HG02938 (cell line): ENCODE results near the gene ZBED4.

Source experiments
- ATAC-seq: cut with Tn5 transposase; IDR thresholded peaks from one replicate; pipeline ENCODE4 v1.9.1; 2021; ENCODE audit warnings: mild to moderate bottlenecking, moderate library complexity; ENCODE audit not compliant: unreplicated experiment

The ZBED4 gene

DNA sequence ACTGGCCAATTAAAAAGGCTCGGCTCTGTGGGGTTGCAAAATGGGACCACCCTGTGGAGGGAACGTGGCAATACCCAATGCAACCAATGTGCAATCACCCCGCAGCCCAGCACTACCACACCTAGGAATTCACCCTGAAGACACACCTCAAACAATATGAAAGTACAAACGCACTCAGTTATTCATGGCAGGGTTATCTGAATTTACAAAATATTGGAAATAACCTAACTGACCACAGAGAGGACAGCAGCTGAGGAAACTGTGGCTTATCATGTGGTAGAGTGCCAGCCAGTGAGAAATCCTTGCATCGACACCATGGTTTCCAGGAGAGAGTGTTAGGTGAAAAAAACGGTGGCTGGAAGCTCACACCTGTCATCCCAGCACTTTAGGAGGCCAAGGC lies 45.9 kb downstream of the ZBED4 start:
- no peak for ATAC-seq

DNA sequence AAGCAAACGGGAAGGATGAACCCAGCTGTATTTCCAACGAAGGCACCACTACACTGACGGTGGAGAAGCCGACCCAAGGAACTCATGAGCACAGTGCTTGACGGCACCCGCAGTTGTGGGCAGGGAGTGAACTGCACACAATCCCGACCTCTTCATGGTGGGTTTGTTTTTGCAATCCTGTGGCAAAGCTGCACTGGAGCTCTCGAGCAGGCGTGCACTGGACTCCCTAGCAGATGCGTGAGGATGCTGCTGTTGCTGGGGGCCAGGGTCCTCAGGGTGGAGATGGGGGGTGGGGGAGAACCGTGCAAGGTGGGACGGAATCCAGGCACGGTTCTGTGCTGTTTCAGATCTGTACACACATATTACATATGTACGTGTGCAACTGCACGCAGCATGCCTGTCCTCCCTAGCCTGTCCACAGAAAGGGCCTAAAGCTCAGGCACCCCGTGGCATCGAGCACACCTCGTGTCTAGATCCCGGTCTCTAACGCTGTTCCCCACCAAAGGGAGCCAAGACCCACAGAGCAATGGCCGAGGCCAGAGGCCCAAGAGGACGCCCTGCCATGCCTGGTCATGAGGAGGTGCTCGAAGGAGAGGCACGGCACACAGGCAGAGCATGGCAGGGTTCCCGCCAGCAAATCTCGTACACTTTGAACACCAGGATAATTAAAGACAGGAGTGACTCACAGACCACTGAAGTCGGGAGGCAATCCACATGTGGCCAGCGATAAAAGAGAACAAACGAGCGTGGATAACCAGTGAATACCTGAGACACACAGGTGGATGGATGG lies 47.0 kb downstream of the ZBED4 start:
- ATAC-seq: no peak

DNA sequence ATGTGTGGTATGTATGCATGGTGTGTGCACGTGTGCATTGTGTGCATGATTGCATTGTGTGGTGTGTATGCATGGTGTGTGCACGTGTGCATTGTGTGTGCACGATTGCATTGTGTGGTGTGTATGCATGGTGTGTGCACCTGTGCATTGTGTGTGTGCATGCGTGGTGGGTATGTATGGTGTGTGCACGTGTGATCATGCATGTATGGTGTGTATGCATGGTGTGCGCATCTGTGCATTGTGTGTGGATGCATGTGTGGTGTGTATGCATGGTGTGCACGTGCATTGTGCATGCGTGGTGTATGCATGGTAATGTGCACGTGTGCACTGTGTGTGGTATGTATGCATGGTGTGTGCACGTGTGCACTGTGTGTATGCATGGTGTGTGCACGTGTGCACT lies 47.8 kb downstream of the ZBED4 start:
- no peak for ATAC-seq

DNA sequence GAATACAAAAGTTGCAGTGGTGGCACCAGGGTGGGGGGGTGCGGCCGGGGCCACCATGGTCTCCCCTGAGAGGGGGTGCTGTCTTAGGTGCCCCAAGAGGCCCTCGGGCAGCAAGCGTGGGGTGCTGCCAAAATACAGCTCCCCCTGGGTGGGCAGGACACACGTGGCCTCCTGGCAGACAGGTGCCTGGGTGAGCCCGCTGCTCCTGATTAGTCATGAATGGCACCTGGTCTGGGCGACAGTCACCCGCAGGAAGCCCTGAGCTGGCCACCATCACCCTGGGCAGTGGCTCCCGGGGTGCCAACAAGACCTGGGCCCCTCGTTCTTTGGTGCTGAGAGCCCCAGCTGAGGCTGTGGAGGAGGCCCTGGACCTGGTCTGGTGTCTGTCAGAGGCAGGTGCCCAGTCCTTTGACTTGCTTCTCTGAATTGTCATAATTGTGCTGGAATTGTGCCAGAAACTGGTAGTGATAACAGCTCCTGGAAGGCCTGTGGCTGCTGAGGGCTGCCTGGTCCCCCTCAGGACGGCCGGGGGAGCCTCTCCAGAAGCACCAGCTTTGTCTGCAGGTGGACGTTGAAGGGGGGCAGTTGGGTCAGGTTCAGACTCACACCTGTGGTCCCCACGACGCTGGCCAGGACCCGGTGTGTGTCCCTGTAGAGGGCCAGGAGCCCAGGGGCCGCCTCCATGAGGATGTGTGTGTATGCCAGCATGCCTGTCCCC lies 49.8 kb downstream of the ZBED4 start:
- ATAC-seq: no peak

DNA sequence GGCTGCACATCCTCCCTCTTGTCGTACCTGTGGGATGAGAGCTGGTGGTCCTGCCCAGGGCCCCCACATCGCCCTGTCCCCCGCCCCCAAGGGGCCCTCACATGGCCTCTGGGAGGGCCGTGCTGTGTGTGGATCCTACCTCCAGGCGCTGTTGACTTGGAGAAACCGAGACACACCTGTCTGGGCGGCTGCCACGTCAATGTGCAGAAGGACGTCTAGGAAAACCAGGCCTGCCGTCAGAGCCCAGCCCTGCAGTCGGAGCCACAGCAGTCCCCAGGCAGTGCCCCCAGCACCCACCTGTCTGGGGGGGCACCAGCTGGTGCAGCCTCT lies 50.4 kb downstream of the ZBED4 start:
- ATAC-seq: no peak

GRCh38 chr22:49905465-49905864 lies 51.8 kb downstream of the ZBED4 start:
- ATAC-seq: no peak

GRCh38 chr22:49906071-49906798 lies 52.6 kb downstream of the ZBED4 start:
- no peak for ATAC-seq

DNA sequence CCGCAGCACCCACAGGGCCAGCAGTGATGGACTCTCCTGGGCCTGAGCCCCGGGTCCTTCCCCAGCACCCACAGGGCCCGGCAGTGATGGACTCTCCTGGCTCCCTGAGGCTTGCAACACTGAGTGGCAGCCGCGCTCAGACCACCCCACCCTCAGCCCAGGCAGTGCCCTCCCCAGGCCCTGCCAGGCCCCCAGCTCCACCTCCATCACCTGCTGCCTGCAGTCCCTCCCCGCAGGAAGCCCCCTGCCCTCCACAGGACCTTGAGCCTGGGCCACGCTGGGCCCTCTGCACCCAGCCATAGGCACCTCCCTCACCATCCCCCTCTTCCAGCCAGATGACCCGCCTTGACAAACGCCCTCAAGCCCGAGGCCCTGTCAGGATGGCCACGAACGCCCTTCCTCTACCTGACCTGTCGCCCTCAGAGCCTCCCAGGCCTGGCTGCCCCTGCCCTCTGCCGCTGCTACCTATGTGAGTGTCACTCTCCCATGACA lies 53.2 kb downstream of the ZBED4 start:
- no peak for ATAC-seq

GRCh38 chr22:49907807-49908206 lies 54.2 kb downstream of the ZBED4 start:
- no peak for ATAC-seq

DNA sequence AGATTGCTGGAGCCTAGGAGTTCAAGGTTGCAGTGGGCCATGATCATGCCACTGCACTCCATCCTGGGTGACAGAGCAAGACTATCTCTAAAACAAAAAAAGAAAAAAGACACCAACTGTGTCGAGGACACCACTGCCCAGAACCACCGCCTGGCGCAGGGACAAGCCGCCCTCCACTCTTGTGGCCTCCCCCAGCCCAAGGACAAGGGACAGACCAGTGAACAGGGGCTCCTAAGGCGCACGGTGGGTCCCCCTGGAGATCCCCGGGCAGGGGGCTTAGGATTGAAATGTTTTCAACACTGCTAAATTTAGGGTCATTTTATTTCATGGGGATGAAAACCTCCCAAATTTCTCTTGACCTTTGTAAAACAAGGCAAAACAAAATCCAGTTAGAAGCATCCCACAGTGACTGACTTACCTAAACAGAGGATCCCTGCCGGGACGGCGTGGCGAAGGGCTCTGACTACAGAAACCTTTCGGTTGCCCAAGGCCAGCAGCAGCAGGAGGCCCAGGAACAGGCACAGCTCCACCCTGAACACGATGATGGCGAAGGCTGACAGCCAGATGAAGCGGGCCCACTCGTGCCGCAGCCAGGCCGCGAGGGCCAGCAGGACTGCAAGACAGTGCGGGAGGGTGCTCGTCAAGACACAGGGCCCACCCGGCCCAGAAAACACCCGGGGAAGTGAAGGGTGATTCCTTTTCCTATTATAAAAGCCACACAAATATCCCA lies 56.0 kb downstream of the ZBED4 start:
- ATAC-seq: no peak

GRCh38 chr22:49910229-49911155 lies 56.8 kb downstream of the ZBED4 start:
- no peak for ATAC-seq

DNA sequence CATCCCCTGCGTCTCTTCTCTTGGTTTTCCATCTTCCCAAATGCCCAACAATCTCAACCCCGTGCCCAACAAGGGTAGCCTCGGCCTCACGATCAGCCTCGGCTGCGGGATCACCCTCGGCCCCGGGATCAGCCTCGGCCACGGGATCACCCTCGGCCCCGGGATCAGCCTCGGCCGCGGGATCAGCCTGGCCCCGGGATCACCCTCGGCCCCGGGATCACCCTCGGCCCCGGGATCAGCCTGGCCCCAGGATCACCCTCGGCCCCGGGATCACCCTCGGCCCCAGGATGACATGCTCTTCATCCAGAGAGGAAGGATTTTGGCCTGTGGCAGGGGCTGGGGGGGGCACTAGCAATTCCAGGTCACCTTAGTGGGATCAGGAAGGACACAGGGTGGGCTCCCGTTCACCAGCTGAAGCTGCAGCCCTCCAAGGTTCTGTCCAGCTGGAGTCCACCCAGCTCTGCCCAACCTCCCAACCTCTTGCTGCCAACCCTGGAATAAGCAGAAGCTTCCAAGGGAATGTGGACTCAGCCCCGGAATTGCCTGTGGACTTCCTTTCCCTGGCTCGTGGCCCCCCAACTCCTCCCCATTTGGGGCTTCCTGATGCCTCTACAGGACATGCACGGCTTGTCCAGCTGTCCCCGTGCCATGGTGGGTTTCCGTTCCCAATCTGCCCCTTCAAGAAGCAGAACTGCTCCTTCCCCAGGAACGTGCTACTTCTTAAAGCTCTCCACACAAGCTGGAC lies 58.4 kb downstream of the ZBED4 start:
- ATAC-seq: no peak

- ATAC-seq: no peak
These were observed 59.4 kb downstream of the ZBED4 start for GRCh38 chr22:49913026-49913425.

DNA sequence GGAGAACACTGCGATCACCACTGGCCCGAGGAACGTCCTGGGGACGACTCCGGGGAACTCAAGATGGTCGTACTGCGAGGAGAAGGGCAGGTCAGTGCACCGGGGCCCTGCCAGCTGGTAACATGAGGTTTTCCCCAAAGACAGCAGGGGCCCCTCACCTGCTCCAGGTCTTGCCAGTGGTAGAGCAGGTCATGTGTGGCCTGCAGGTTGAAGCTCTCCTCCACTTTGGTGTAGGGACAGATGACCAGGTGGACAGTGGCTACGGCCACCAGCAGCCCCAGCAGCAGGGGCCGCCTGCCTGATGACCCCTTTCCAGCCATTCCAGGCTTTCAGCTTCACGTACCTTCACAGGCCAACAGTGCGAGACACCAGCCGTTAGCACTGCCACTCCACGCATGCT lies 59.8 kb downstream of the ZBED4 start:
- ATAC-seq: no peak

DNA sequence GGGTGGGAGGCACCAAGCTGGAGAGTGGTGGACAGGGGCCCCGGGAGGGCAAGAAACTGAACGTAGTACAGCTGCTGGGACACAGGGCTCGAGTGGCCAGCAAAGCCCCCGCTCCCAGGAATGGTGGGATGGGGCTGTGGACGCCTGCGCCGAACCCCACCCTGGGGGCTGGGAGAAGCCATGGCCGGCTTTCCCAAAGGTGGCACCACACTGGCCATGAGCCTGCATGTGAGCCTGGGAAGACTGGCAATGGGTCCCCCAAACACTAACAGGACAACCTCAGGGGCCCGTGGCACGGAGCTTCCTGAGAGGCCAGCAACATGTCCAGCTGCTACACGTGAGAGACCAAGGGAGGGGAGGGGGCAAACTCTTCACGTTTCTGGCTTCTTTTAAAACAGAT lies 60.6 kb downstream of the ZBED4 start:
- no peak for ATAC-seq

DNA sequence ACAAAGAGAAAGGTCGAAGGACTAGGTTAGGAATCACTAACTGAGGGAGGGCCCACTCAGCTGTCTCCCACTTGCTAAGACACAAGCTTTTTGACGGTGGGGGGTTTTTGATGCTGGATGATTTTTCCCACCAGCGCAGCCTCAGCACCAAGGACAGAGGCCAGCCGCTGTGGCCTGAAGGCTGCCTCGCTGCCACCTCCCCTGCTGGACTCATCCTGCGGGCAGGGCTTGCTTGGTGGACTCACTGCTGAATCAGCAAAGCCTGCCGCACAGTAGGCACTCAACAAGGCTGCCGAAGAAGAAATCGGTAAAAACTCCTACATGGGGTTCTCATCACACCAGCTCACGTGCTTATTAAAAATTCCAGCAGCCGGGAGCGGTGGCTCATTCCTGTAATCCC lies 62.0 kb downstream of the ZBED4 start:
- ATAC-seq: no peak

DNA sequence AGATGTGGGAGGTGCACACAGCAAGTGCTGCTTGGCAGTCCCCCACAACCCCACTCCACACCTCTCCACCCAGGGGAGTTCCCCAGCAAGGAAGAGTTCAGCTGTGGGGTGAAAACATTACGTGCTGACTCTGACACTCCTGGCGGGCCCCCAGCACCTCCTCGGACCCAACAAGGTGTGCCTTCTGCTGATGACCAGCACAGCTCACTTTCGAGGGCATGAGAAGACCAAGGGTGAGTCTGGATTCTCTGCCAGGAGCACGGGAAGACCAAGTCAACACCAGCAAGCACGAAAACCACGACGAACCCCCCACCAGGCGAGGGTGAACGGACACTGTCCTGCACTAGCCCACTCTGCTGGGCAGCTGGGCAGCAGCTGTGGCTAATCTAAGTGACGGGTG lies 63.2 kb downstream of the ZBED4 start:
- ATAC-seq: no peak

DNA sequence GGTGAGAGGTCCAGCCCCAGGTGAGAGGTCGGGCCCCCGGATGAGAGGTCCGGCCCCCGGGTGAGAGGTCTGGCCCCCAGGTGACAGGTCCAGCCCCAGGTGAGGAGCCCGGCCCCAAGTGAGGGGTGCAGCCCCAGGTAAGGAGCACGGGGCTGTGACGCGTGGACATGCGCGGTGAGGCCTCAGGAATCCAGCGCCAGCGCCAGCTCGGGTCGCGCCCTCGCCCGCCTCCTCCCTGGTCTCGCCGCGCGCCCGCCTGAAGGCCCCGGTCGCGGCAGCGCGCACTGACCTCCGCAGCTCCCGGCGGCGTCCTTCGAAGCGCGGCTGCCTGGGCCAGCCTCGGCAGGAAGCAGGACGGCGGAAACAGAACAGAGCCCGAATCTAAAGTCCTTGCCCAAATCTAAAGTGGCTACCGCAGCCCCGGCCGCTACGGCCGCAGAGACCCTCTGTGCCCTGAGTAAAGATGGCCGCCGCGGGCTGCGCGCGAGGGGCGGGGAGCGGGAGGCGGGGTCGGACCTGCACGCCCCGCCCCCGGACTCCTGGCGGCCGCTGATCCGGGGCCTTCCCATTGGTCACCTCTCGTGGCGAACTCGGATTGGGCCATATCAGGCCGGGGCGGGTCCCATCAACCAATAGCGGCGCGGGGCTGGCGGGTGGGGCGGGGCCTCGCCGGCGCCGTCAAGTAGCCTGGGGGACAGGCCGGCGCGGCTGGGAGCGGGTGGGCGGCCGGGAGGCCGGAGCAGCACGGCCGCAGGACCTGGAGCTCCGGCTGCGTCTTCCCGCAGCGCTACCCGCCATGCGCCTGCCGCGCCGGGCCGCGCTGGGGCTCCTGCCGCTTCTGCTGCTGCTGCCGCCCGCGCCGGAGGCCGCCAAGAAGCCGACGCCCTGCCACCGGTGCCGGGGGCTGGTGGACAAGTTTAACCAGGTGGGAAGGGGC lies 64.6 kb downstream of the ZBED4 start, which contains the start of the genes ALG12 and CRELD2:
Gene ALG12 (minus strand): TSS at position 465 of the 937 bp plus-strand sequence. CDS start 4,673 bp downstream, outside the sequence.
Gene CRELD2 (plus strand): TSS at position 661 of the 937 bp plus-strand sequence. CDS start 136 bp downstream, at position 797.
- ATAC-seq: peak; percentile 77
